Body of pancreas (tissue), 4 donors: Measurements from ENCODE around the gene CLEC11A. TPM values are rescaled to one million over a fixed set of nuclear protein-coding genes. Genes with fewer than 3 reads are reported as not detected.

Experiments
- ATAC-seq: fragments of 150-250 bp; one replicate; pipeline ENCODE4 v1.9.1; 2016
- DNase-seq, 4 donors: peaks; one replicate each; pipeline ENCODE4 v3.0.0-alpha.2; 2019
- H3K27ac ChIP-seq, 4 donors: fragments of 200-600 bp; sonication (generic); 1 replicate in 3 of 4; 2 replicates in 1 of 4; pipeline versions ENCODE4 v1.5.1 to v1.6.1; 2016 to 2019; ENCODE audit warnings: mild to moderate bottlenecking in 1 of 4, mixed read lengths in 1 of 4, moderate library complexity in 1 of 4
- H3K27me3 ChIP-seq, 2 donors: fragments of 200-600 bp; sonication (generic); one replicate each; pipeline ENCODE4 v1.6.0; 2016; ENCODE audit warnings: mild to moderate bottlenecking in 1 of 2
- H3K36me3 ChIP-seq, 2 donors: fragments of 200-600 bp; sonication (generic); replicated peaks in 1 of 2; 2 replicates each; pipeline ENCODE4 v1.5.1; 2016; ENCODE audit warnings: low read depth in 2 of 2; ENCODE audit not compliant: insufficient read depth in 1 of 2
- H3K4me1 ChIP-seq: fragments of 200-600 bp; sonication (generic); one replicate; pipeline ENCODE4 v1.6.0; 2016
- H3K4me3 ChIP-seq, 2 donors: fragments of 200-600 bp; sonication (generic); 1 replicate in 1 of 2; 2 replicates in 1 of 2; pipeline ENCODE4 v1.5.1; 2016 to 2019
- H3K9me3 ChIP-seq, 3 donors: fragments of 200-600 bp; sonication (generic); 1 replicate in 2 of 3; 2 replicates in 1 of 3; pipeline ENCODE4 v1.5.1; 2016
- CTCF ChIP-seq, 7 experiments: fragments of 450-650 bp in 4 of 7; fragments of 200-600 bp in 3 of 7; sonication (generic) in 3 of 7; IDR thresholded peaks; one replicate each; pipeline ENCODE4 v1.5.1; 2016 to 2019; ENCODE audit warnings: antibody characterized with exemption in 7 of 7
- POLR2A ChIP-seq, 3 donors: fragments of 450-650 bp; IDR thresholded peaks; one replicate each; pipeline ENCODE4 v1.6.1; 2016; ENCODE audit warnings: antibody characterized with exemption in 3 of 3, mild to moderate bottlenecking in 2 of 3
- WGBS, 2 donors: methylation state at CpG; one replicate each; pipeline ENCODE4 v1.1.5; 2017; 5-methylcytosine and 5-hydroxymethylcytosine counted together
- intact Hi-C: fragments of 100-400 bp; cut with DNase I; formaldehyde crosslinking; loops from one replicate; pipeline ENCODE4 v1.15.1; 2023
- total RNA-seq, 2 donors: library from RNA; depleted of rRNA; stranded (reverse); fragments of >200 nt; gene quantifications; one replicate each; pipeline ENCODE4 v1.1.0, GENCODE V29; 2016

CLEC11A gene
- total RNA-seq, 2 donors from 2014 or later: 5.2 to 24.1 TPM

DNA sequence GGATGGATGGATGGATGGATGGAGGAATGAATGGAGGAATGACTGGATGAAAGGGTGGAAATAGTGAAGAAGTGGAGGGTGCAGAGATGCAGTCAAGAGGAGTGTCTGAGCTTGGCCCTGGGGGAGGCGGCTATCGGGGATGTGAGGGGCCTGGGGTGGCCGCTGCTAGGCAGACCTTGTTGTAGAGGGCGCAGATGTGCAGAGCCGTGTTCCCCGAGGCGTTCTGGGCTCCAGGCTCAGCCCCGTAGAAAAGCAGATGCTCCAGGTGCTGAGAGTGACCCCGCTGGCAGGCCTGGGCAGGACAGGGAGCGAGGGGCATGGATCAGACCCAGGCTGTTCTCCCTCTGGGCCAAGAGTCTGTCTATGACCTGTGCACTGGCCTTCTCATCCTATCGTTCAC is 12.0 kb upstream of the CLEC11A start:
- WGBS, 2 donors: 50 to 76% methylated on average over 11 of the region's 11 CpGs
- TF ChIP-seq POLR2A (IDR thresholded peaks at IDR 0.05) (no peak), CTCF (IDR thresholded peaks at IDR 0.05) (no peak)
- no peak for ATAC-seq
- Histone ChIP-seq H3K36me3 (no peaks in the 10 kb centered on the region), H3K9me3 (no peaks in the 10 kb centered on the region), H3K4me1 (no peaks in the 10 kb centered on the region), H3K4me3 (no peak overlapping the region), H3K27ac (no peak overlapping the region), H3K27me3 (no peaks in the 10 kb centered on the region)
- intact Hi-C loops: no loop called here
- no peak for DNase-seq

- Histone ChIP-seq H3K4me1 (no peaks in the 10 kb centered on the region), H3K27me3 (no peaks in the 10 kb centered on the region), H3K4me3 (no peak overlapping the region), H3K27ac (no peak overlapping the region), H3K36me3 (no peaks in the 10 kb centered on the region), H3K9me3 (no peaks in the 10 kb centered on the region)
- no peak for DNase-seq
- 45 to 52% methylated on average over 9 of the region's 9 CpGs for WGBS, 2 donors
- intact Hi-C loops: no loop called here
- TF ChIP-seq CTCF (IDR thresholded peaks at IDR 0.05) (no peak), POLR2A (IDR thresholded peaks at IDR 0.05) (no peak)
- no peak for ATAC-seq
Observed at GRCh38 chr19:50711805-50712204, 11.4 kb upstream of the CLEC11A start.

DNA sequence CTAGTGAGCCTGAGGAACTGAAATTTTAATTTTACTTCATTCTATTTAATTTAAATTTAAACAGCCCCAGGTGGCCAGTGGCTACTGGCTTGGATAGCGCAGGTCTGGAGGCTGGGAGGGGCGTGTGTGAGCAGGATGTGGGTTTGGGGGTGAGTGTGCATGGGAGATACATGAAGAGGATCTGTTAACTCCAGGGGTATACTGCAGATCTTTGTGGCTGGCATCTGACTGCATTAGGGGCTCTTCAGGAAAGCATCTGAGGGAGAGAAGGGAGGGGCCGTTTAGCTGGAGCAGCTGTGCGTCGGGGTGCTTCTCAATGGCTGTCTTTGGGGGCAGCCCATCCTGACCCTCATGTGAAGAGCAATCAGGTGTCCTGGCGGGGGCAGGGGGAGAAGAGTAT is 10.3 kb upstream of the CLEC11A start:
- Histone ChIP-seq H3K4me1 (no peaks in the 10 kb centered on the region), H3K27ac (no peak overlapping the region), H3K36me3 (no peaks in the 10 kb centered on the region), H3K27me3 (peaks cover 0 to 3% of the 10 kb centered on the region in 2 donors), H3K9me3 (no peaks in the 10 kb centered on the region), H3K4me3 (no peak overlapping the region)
- 44 to 52% methylated on average over 6 of the region's 6 CpGs for WGBS, 2 donors
- intact Hi-C loops: no loop called here
- no peak for DNase-seq
- ATAC-seq: no peak
- TF ChIP-seq POLR2A (IDR thresholded peaks at IDR 0.05): no peak
- no peak for TF ChIP-seq CTCF (IDR thresholded peaks at IDR 0.05)

- DNase-seq (no peak), ATAC-seq (no peak)
- H3K9me3 ChIP-seq: no peaks in the 10 kb centered on the region
- no peak for TF ChIP-seq POLR2A (IDR thresholded peaks at IDR 0.05)
- no peak for TF ChIP-seq CTCF (IDR thresholded peaks at IDR 0.05)
- H3K27ac ChIP-seq: no peak overlapping the region
- peaks cover 6% of the 10 kb centered on the region for H3K4me1 ChIP-seq
- no peaks in the 10 kb centered on the region for H3K36me3 ChIP-seq
- 66 to 68% methylated on average over 18 to 21 of the region's 22 CpGs for WGBS, 2 donors
- peaks cover 0 to 10% of the 10 kb centered on the region in 2 donors for H3K27me3 ChIP-seq
- H3K4me3 ChIP-seq: no peak overlapping the region
- intact Hi-C loops: no loop called here
Observed at GRCh38 chr19:50713556-50714236, 9.5 kb upstream of the CLEC11A start.
